IPS-NIHi11 (cell line): Measurements from ENCODE around the gene HLA-DPA1.
"Not testable (repeated sequence)": the region's sequence is repeated elsewhere in the genome, so short reads cannot be mapped to it uniquely, and the experiment has no call there.

Experiments
- DNase-seq: peaks from one replicate; pipeline ENCODE4 v3.0.0; 2012; ENCODE audit warnings: mixed read lengths, low spot score

Gene HLA-DPA1

DNA sequence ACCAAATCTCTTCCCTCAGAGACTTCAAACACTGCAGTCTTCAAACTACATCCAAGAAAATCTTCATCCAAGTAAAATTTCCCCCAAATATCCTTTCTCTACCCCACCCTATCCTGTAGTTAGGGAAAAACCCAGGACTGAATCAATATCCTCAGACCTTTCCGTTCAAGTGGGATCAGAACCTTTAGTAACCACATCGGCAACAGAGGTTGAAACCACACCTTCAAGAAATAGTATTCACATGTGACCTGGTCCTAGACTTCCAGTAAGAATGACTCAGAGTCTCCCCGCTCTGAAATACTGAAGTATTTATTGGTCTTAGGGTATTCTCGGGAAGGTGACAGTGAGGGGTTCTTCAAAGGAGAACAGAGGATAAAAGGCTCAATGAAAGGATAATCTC lies 8.7 kb downstream of the HLA-DPA1 start:
- DNase-seq, result no peak

DNA sequence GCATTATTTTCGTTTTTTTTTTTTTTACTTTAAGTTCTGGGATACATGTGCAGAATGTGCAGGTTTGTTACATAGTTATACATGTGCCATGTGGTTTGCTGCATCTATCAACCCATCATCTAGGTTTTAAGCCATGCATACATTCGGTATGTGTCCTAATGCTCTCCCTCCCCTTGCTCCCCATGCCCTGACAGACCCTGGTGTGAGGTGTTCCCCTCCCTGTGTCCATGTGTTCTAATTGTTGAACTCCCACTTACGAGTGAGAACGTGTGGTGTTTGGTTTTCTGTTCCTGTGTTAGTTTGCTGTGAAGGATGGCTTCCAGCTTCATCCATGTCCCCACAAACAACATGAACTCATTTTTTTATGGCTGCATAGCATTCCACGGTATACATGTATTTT lies 10.0 kb downstream of the HLA-DPA1 start:
- DNase-seq, result not testable (repeated sequence)

DNA sequence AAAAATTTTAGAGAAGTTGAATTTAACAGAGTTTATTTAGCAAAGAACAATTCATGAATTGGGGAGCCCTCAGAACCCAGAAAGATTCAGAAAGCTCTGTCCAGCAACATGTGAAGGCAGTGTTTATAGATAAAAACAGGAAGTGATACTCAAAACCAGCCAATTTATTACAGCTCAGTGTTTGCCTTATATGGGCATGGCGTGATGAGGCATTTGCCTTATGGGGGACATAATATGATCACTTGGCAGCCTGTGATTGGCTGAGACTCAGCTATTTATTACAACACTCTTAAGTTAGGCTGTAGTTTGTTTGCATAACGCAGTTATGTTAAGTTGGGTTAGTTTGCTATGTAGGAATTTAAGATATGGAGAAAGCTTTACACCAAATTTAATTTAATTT lies 11.5 kb downstream of the HLA-DPA1 start:
- DNase-seq, result no peak

DNA sequence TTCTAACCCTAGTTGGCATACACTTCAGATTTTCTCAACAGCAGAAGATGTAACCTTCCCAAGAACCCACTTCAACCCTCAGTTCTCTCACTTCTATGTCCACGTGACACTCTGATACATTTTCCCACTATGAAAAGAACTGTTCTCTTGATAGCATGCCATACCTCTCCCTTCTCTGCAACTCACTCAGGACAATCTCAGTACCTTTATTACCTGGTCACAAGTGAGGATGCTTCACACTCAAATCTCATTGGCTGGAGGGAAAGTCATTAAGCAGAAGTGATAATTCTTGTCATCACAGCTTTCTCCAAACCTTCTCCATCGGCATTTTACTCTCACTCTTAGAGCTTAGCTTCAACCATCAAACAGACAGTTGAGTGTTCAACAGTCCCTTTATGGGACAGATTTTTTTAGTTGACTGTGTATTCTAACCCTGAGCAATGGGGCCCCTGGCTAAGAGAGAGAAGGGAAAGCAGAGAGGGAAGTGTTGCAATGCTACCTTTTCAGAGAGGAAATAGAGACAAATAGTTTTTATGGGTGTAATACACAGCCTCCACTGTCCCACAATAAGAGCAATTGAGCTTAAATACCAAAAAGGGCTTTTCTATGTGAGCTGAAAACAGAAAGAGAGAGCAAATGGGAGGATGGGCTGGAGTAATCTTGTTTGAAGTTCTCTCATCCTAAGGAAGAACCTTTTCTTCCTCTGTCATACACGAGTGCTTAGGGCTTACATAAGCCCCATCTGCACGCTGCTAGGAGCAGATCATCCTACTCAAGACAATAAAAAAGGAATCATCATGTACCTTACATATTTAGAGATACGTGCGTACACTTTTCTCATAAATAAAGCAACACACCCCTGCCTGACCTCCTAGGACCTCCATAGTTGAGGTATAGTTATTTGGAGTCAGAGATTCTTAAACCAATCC lies 16.0 kb downstream of the HLA-DPA1 start:
- DNase-seq, result no peak

DNA sequence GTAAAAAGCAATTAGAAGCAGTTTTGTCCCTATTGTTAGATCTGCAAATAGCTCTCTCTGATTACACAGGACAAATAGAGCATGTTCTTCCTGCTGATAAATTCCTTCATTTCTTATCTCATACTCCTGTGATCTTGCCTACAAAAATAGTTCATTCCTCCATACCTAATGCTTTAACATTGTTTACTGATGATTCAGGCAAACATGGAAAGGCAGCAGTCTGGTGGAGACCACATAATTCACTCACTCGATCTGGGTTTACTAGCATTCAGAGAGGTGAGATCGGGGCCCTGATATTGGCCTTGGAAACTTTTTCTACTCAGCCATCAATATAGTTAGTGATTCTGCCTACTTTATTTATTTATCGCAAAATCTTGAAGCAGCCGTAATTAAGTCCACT lies 20.2 kb downstream of the HLA-DPA1 start:
- no peak for DNase-seq

DNA sequence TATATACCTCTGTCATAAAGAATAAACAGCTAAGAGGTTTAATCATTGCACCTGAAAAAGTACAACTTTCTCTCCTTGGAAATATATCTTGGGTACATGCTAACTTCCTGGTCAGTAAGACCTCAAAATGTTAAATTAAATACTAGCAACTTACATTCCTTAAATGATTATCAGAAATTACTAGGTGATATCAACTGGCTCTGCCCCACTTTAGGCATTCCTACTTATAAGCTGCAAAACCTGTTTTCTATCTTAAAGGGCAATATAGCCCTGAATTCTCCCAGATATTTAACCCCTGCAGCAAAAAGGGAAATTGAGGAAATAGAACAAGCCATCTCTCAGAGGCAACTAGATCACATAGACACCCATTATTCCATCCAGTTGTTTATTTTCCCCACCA lies 20.8 kb downstream of the HLA-DPA1 start:
- no peak for DNase-seq

DNA sequence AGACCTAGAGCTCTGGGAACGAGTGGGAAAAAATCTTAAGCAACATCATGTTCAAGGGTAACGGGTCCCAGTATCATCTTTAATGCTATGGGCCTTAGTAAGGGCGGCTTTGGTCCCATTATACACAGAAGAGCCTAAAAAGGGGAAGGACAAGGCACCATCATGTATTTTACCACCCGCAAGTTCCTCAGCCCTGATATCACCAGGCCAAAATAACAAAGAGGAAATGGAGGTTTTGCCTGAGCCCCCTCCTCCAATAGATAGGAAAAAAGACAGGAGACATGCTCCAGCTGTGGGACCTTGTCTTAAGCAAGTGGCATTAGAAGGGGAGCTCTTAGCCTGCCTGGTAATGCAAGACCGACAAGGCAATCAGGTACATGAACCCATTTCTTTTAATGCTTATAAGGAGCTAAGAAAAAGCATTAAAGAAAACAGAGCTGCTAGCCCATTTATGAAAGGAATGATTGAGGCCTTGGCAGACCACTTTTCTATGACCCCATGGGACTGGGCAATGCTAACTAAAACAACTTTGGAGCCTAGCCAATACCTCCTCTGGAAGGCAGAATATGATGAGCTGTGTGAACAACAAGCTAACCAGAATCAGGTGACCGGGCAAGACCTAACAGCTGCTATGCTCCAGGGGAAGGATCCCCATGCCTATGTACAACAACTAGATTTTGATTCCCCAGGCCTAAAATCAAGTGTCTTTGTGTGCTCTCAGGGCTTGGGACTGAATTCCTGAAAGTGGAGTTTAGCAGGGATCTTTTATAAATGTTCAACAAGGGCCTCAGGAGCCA lies 23.2 kb downstream of the HLA-DPA1 start:
- DNase-seq, result no peak

DNA sequence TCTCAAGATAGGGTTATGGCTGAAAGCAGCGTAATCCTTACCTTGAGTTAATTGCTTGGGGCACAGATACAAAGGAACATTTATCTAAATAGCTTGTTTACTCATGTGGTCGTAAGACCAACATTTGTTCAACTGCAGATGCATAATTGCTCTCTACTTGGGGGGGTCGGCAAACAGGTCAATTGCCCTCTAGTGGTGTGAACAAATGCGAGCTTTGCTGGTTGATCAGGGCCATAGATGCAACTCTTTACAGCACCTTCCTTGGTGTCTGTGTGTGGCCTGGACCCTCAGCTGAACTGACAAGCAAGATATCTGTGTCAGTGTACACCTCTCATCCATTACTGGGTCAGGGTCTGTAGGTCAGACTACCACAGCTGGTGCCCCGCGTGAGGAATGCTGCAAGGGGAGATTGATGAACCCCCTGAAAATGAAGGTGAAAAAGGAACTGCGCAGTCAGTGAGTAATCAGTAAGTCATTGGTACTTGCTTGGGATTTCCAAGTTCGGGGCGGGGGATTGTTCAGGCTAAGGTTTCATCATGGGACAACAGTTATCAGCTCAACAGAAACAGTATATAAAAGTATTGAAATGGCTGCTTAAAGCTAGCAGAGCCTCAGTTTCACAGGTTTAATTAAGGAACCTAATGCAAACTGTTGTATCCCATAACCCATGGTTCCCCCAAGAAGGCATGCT lies 24.0 kb downstream of the HLA-DPA1 start:
- peak; percentile 18 for DNase-seq

DNA sequence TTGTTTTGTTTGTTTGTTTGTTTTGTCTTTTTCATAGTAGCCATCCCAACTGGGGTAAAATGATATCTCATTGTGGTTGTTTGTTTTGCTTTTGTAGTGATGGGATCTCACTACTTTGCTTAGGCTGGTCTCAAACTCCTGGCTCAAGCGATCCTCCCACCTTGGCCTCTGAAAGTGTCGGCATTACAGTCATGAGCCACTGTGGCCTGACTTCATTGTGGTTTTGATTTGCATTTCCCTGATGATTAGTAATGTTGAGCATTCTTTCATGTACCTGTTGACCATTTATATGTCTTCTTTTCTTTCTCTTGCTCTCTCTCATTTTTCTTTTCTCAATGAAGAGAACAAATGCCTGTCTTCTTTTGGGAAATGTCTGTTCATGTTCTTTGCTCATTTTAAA lies 33.3 kb downstream of the HLA-DPA1 start:
- no peak for DNase-seq

DNA sequence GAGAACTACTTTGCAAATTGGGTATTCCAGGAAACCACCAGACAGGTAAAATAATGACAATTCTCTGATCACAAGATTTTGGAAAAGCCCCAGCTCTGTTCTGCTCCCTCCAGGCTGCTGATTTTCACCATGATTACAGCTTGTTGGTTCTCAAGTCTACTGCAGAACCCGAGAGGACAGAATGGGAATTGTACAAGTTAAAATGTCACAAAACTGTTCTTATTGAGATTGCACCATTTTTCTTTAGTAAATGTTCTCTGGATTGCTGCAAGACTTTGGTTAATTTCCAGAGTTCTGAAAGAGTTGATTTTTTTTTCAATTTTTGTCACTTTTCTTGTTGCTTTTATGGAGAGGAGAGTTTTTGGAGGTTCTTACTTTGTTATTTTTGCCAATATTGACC lies 36.9 kb downstream of the HLA-DPA1 start:
- no peak for DNase-seq

DNA sequence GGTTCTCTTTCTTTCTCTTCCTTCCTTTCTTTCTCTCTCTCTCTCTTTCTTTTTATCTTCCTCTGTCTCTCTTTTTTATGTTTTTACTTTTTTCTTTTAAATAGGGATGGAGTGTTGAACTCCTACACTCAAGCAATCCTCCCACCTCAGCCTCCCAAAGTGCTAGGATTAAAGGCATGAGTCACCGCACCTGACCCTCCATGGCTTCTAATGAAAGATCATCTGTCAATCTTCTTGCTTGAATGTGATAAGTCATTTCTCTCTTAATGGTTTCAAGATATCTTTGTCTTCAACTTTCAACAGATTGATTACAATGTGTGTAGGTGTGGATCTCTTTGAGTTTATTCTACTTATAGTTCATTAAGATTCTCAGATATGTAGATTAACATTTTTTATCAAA lies 38.9 kb downstream of the HLA-DPA1 start:
- no peak for DNase-seq

DNA sequence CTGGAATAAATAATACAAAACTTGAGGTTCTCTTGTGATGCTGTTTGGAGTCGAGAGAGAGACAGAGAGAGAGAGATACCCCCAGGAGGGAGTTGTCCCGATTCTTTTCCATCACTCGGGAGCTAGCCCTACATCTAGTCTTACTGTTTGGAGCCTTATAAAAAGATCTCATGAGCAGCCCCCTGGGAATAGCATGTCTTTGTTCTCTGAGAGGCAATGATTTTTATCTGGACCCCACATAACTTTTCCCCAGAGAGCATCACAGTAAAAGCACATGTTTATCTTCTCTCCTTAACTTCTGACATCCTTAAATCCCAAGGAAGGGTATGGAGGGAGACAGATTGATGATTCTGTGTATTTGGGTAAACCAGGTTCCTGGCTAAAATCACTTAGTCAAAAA lies 43.2 kb downstream of the HLA-DPA1 start:
- DNase-seq, result no peak

DNA sequence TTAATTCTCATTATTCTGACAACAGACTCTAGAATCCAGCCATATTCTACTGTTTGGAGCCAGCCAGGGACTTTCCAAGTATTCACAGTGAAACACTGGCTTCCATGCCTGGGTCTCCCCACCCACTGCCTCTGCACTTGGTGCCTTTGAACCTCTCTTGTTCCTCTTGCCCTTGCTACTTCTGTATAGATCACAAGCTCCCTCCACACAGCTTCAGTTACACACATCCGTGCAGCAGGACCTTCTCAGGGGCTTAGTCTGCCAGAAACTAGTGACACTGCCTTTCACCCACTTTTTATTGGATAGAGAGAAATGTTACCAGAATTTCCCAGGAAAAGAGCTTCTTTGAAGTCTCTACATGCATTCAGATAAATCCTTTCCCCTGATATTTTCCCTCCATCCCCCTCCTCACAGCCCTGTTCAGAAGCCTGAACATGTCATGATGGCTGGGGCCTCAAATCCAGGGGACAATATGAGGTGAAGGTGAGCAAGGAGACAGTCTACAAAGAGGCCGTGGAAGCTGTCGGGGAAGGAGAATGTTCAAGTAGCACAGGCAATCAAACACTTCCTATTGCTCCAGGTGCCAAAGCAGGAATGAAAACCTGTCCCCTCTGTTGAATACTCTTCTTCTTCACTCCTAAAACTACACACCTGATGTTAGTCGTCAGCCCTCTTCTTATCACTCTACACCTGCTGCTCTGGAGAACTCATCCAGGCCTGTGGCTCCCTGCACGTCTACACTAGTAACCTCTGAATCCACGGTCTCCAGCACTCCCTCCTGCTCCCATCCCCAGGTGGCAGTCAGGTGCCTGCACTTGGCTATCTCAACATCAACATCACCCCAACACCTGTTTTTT lies 43.9 kb downstream of the HLA-DPA1 start:
- no peak for DNase-seq

DNA sequence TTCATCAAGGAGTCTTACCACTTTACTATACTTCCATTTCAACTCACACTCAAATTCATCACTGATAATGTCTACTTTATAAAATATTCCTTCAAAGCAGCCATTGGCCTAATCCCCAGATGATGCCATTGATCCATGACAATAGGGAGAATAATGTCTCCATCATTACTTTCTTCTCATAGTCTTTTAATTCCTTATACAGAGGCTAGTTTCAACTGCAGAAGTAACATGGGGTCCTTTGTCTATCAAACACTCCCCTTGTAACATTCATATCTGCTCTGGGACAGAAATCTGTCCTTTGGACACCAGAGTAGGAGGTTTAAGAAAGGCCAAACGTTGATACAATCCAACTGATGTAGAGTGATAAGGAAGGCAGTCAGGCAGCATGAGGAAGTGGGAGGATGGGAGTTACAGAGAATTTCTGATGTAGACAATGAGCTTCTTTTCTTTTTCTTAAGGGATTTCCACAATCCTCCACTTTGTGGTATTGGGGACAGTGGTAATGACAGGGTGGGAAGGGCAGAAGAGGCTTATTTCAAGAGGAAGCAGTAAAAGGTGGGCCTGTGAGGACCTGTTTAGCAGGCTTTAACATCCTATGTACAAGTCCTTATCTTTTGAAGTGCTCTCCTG lies 45.1 kb downstream of the HLA-DPA1 start:
- no peak for DNase-seq

DNA sequence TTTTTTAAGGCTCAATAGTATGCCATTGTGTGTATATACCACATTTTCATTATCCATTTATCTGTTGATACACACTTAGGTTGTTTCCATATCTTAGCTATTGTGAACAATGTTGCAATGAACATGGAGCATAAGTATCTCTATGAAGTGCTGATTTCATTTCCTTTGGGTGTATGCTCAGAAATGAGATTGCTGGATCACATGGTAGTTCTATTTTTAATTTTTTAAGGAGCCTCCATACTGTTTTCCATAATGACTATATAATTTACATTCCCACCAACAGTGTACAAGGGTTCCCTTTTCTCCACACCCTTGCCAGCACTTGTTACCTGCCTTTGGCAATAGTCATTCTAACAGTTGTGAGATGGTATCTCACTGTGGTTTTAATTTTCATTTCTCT lies 48.9 kb downstream of the HLA-DPA1 start:
- DNase-seq, result no peak

DNA sequence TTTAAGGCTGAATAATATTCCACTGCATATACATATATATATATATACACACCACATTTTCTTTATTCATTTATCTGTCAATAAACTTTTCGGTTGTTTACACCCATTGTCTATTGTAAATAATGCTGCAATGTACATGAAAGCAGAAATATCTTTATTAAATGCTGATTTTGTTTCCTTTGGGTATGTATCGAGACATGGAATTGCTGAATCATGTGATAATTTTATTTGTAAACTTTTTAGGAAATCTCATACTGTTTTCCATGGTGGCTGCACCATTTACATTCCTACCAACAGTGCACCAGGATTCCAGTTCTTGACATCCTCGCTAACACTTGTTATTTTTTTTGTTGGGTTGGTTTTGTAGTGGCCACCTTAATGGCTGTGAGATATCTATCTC lies 49.9 kb downstream of the HLA-DPA1 start:
- no peak for DNase-seq

DNA sequence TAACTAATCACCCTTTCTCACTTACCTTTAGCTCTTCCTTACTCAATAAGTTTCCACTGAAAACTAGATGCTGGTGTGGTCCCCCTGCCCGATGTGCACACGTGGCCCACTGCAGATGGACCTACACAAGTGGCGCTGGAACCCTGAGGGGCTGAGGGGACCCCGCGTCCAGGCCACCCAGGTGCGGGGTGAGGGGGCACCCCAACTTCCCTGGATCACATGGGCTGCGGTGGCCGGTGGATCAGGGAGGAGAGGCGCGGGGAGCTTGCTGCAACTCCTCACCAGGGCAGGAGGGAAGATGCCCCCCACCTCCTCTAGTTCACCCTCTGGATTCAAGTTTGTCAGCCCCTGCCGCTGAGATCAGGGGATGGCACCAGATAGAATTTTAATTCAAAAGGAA lies 51.5 kb downstream of the HLA-DPA1 start:
- no peak for DNase-seq

DNA sequence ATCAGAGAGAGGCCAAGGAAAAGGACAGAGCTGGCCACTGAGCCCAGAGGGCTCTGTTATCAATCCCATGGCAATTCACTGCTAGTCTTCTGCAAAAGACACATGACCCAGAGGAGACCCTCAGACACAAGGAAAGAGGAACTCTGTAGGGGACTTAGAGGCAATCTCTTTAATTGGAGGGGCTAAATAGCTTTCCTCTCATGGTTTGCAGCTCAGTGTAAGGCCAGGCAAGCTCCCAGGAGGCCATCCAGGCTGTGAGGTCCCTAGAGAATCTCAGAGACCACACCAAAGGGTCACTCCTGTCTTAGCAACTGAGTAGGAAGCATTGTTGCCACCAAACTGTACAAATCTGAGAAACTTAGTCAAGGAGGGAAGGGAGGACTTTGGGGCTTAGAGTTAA lies 54.1 kb downstream of the HLA-DPA1 start:
- DNase-seq, result no peak

DNA sequence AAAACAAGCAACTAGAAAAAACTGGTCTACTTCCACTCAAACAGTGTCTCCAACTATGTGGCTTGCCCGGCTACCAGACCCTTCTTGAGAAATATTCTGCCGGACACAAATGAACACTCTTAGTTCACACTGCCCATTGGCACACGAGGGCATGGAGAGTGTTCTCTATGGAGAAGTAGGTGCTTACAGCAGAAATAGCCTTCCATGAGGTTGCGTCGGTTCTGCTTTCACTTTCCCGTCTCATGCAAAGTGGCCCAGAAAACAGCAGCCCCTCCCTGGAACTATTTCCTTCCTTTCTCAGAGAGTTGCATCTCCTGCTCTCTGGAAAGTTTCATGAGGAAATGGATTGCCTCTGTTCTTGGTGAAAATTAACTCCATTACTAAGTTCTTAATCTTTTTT lies 54.5 kb downstream of the HLA-DPA1 start:
- no peak for DNase-seq

DNA sequence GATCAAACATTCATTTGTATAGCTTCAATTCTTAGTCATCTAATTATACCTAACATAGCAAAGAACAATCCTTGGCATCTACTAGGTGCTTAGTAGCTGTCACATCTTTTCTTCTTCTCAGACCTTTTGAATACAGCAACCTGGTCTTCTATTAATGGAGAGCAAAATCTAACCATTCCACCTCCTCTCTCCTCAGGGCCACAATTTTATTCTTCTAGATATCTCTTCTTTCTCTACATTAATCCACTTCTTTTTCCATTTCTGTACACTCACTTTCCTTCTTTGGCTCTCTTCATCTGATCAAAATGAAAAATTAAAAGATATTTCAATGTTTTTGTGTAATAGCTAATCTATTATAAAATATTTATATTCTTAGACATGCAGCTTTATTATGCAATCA lies 55.0 kb downstream of the HLA-DPA1 start:
- DNase-seq, result no peak

DNA sequence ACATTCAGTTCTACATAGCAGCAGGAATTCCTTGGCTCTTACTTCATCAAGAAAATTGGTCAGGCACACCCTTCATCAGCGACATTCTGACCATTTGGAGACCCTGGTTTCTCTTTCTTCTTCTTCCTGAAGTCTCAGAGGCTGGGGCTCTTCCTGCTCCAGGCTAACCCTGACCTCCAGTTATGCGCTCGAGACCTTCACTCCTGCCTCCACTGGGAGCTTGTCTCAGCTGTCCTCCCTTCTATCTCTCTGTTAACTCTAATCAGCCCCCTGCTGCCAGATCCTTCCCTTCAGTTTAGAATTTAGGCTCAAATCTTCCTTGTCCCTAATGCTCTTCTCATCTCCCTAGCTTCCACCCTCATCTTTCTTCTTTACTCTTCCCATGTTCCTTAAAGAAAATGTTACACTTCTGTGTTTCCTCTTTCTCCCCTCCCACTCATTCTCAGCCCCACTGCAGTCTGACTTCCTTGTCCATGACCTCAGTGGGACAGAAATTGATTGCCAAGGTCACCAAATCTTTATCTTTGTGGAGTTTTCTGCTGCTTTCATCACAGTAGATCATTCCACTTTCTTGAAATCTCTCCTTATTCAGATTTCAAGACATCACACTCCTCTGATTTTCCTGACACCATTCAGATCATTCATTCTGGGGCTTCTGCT lies 55.6 kb downstream of the HLA-DPA1 start:
- no peak for DNase-seq
